NCI-H82 treated with DMSO at 0.1 percent for 48 hours (cell line): ENCODE data around the gene HES3.

Experiments used
- DNase-seq: peaks from one replicate; lab custom pipeline; 2025; ENCODE audit not compliant: unreplicated experiment; lab: John Stamatoyannopoulos, UW

HES3 gene

GRCh38 chr1:6260961-6261614, 17.1 kb downstream of the HES3 start, which contains the start of gene GPR153:
GPR153 (minus strand) TSS chr1:6261098; CDS start chr1:6254905, 6,193 bp downstream.
- no peak for DNase-seq

GRCh38 chr1:6261615-6261995, 17.6 kb downstream of the HES3 start:
- DNase-seq: peak; percentile 59

GRCh38 chr1:6262555-6263420, 18.8 kb downstream of the HES3 start:
- no peak for DNase-seq

- no peak for DNase-seq
These were observed 19.7 kb downstream of the HES3 start for GRCh38 chr1:6263716-6264115.

GRCh38 chr1:6265151-6265550, 21.2 kb downstream of the HES3 start:
- no peak for DNase-seq

- no peak for DNase-seq
These were observed 22.7 kb downstream of the HES3 start for GRCh38 chr1:6266641-6267040.

- no peak for DNase-seq
These were observed 23.8 kb downstream of the HES3 start for GRCh38 chr1:6267686-6268322.

- DNase-seq: peak; percentile 11
These were observed 24.4 kb downstream of the HES3 start for GRCh38 chr1:6268415-6268814.

- no peak for DNase-seq
These were observed 25.3 kb downstream of the HES3 start for GRCh38 chr1:6269296-6269695.

- DNase-seq: peak; percentile 49
These were observed 25.9 kb downstream of the HES3 start for GRCh38 chr1:6269720-6270400.

GRCh38 chr1:6270401-6270800, 26.4 kb downstream of the HES3 start:
- DNase-seq: no peak

GRCh38 chr1:6271006-6271405, 27.0 kb downstream of the HES3 start:
- no peak for DNase-seq

- peak; percentile 43 for DNase-seq
These were observed 27.6 kb downstream of the HES3 start for GRCh38 chr1:6271554-6271953.

- DNase-seq: no peak
These were observed 28.5 kb downstream of the HES3 start for GRCh38 chr1:6272452-6272851.

- no peak for DNase-seq
These were observed 28.9 kb downstream of the HES3 start for GRCh38 chr1:6272868-6273267.

- no peak for DNase-seq
These were observed 29.5 kb downstream of the HES3 start for GRCh38 chr1:6273380-6273891.

- no peak for DNase-seq
These were observed 30.1 kb downstream of the HES3 start for GRCh38 chr1:6274102-6274501.

GRCh38 chr1:6274622-6275139, 30.7 kb downstream of the HES3 start:
- no peak for DNase-seq

- peak; percentile 37 for DNase-seq
These were observed 32.1 kb downstream of the HES3 start for GRCh38 chr1:6275826-6276782.
